Measurements from ENCODE around the gene SYT2.
"Not testable (repeated sequence)": the region's sequence is repeated elsewhere in the genome, so short reads cannot be mapped to it uniquely, and the experiment has no call there.

The SYT2 gene

DNA sequence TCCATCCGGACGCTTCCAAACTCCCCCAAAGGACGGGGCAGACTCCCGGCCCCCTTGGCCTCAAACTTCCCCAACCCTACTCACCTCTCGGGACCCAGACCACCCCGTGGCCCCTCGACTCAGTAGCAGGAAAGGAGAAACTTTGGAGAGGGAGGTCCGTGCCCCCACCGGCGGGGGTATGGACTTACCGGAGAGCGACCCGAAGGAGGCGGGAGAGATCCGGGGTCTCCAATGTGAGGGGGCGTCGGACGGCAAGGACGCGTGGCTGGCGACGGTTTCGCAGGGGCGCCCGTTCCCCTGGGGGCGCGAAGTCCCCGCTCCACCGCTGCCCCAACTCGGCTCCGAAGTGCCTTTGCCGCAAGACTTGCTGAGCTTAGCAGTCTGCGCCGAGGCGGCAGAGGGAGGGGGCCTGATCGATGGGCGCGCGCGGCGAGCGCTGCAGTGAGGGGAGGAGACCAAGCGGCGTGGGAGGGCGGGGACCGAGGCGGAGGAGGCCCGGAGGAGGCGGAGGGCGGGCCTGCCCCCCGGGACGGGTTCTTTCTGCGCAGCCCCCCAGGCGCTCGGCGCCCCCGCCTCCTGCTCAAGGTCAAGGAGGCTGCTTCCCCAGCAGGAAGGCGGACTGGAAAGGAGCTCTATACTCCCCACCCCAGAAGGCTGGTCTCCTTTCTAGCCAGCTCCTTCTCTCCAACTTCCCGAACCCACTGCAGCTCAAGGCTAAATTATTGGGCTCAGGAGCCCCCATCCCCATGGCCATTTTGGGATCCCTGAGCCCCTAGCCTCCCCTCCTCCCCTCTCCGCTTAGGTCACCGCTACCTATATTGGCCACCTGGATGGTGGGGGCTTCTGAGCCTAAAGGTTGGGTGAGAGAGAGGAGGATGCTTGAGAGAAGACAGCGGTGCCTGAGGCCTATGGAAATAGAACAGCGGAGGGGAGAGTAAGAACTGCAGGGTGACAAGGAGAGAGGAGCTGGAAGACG lies at the start of gene SYT2:
Gene SYT2, minus strand, starts transcription at position 385 of the 976 bp plus-strand sequence. CDS start 104,682 bp downstream, outside the sequence.
- DNase-seq, result no peak

DNA sequence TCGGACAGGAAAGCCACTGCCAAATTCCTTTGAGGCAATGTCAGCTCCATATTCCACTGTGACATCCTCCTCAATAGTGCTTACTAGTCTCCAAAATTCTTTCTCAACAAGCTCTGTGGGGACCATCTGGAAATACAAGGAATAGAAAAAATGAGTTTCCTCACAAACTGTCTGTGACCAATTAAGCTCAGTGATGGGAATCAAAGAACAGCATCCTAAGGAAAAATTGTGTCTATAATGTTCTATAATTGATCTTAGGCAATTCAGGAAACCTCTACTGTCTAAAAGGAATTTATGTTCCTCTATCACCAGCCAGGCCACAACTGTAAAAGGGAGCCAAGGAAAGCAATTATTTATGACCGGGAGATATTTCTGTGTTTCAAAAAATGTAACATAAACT lies 46.1 kb upstream of the SYT2 start:
- DNase-seq, result no peak

DNA sequence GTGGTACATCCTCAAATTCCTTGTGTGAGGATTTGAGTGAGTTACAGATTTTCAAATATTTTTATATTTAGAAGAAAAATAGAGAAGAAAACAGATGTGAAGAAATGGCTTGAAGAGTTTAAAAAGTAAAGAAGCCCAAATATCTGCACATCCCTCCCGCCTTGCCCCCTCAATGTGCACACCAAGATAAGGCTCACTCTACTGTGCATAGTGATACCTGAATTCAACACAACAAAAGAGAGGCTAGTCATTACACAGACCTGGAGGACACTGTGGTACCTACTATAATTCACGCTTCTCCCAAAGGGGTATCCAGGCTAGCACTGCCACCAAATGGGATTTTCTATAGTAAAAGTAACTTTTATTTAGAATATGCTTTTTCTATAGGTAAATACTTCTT lies 44.0 kb upstream of the SYT2 start:
- no peak for DNase-seq

DNA sequence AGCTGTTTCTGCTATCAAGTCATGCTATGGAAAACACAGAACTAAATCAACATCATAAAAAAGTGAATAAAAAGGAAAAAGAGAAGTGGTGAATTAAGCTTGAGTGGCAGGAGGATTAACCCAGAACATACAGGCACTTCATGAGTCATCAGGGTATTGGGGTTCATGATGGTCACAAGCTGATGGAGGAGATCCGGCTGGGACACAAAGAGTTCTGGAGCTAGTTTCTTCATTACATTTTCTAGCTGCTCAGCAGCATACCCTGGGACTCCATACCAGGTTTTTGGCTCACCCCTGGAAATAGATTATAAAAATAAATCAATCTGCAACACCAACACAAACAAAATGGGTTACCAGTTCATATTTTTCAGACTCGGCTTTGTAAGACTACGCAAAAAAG lies 42.5 kb upstream of the SYT2 start:
- DNase-seq, result no peak

DNA sequence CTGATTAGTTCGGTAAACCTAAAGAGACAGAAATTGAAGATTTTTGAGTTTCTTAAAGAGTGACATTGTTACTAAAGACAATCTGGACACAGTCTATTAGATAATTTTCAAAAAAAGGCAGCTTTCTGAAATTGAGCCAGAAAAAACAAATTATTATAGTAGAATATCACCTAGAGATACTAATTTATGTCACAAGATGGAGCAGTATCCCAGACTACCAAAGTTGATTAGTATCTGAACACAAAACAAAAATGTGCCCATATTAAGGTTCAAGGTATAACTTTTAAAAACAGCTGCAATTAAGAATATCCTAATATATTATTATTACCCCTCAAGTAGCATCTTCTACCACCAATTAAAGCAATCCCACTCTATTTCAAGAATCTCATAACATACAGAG lies 40.5 kb upstream of the SYT2 start:
- no peak for DNase-seq

DNA sequence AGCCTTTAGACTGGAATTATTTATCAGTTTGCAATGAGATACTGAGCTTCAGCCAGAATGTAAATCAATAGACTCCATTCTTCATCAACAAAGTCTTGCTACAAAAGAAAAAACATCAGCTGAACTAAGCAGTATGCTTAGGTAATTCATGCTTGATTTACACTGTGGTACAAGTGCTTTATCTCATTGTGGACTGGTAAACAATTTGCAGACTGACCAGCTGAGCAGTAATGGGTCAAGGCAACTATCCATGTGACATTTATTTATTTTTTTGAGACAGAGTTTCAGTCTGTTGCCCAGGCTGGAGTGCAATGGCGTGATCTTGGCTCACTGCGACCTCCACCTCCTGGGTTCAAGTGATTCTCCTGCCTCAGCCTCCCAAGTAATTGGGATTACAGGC lies 39.8 kb upstream of the SYT2 start:
- DNase-seq, result no peak

DNA sequence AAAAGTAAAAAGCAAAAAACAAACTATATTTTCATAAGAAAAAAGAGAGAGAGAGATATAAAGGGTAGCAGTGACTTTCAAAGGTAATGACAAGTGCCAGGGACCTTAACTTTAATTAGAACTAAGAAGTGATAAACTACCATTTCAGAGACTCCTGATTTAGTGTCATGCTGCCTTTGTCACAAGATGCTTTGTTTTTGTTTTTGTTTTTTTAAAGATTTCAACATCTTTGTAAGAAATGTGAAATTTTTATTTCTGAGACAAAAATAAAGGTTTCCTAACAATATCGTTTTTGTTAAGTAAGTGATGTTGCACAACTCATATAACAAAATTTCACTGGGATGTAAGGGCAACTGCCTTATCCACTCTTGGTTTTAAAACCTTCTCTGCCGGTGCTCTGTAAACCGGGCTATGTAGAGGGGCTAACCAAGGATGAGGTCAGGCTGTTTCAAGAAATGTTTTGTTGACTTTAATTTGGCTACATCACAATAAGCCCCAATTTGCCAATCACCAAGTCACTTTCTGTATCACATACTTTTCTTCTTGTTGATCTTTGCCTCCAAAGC lies 35.2 kb upstream of the SYT2 start:
- DNase-seq, result no peak

DNA sequence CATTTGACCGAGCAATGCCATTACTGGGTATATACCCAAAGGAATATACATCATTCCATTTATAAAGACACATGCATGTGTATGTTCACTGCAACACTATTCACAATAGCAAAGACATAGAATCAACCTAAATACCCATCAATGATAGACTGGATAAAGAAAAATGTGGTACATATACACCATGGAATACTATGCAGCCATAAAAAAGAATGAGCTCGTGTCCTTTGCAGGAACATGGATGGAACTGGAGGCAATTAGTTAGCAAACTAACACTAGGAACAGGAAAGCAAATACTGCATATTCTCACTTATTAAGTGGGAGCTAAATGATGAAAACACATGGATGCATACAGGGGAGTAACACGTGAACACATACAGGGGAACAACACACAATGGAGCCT lies 34.5 kb upstream of the SYT2 start:
- not testable (repeated sequence) for DNase-seq

DNA sequence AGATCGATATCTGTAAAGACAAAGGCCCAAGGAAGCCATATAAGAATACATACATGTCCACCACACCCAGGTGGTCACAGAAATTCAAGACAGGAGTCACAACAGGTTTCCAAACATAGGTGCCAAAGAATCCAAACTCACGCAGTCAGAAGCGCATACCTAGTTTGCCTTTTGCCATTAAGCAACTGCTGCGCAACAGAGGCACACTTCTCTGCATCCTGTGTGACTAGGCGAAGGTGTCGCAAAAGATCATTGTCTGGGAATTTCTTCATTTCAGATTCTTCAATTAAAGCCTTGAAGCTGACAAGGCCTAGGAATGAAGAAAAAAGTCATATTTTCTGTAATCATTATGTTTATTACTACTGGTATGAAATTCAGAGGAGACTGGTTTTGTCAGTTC lies 32.2 kb upstream of the SYT2 start:
- DNase-seq, result no peak

DNA sequence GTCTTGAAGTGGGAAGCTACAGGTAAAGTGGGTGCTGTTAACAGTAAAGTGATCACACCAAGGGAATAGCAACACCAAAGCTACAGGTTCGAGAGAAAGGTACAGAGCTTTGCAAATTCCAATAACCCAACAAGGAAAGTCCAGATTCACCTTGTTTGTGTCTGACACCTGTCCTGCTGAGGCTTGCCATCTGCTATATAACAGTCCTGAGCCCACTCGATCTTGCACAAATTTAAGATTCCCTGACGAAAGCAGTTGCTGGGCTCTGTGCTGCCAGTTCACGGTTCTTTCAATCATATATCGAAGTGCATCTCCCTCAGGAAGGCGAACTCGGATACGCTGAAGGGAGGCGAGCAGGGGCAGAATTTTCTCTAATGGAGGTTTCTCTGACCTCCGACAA lies 23.0 kb upstream of the SYT2 start:
- DNase-seq, result no peak

DNA sequence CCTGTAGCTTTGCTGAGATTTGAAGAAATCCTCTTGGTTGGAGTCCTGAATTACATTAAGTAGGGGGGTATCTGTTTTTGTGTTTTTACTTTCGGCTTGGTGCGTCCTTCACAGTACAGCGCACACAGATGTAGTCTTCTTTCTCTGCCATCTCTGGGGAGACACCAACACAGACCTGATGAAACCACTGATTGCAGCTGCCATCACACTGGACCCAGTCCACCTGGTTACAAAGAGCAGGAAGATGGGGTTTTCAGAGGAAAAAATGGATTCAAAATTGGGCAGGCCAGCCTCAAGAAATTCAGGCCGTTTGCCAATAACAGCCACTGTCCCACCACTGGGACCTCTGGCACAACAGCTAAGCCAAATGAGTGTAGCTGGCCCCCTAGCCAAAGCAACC lies 18.7 kb upstream of the SYT2 start:
- no peak for DNase-seq

DNA sequence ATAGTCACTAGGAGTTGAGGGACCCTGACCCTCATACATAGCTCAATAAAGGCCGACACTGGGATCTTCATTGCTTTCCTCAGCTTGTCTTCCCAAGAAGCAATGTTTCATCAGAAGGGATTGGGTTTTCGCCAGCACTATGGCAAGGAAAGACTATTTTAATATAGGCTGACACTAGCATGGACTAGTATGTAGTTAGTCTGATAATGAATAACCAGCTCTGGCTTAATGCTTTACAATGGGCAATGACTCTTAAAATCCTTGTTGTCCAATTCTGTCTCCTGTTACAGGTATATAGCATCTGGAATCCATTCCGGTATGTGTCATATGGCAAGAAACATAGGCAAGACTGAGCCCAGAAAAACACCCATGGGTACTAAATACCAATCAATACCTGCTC lies 15.3 kb upstream of the SYT2 start:
- DNase-seq, result no peak

DNA sequence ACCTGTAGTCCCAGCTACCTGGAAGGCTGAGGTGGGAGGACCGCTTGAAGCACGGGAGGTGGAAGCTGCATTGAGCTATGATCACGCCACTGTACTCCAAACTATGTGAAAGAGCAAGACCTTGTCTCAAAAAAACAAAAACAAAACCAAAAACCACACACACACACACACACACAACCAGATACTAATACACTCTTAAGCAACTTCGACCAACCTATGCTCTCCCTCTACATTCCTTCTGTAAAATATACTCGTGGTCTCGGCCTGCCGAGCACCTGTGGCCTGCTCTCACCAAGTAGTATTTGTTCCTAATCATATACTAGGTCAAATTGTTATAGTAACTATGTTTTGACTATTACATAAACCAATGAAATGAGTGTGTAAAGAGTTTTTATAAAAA lies 13.5 kb upstream of the SYT2 start:
- DNase-seq, result no peak

DNA sequence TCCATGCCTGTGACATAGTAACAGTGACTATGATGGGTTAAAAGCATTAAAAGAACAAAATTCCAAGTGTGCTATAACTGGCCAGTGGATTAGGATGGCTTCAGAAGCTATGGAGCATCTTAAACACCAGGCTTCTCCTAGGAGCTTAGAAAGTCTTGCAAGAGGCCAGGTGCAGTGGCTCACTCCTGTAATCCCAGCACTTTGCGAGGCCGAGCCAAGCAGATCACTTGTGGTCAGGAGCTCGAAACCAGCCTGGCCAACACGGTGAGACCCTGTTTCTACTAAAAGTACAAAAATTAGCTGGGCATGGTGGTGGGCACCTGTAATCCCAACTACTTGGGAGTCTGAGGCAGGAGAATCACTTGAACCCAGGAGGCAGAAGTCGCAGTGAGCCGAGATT lies 12.8 kb upstream of the SYT2 start:
- not testable (repeated sequence) for DNase-seq

DNA sequence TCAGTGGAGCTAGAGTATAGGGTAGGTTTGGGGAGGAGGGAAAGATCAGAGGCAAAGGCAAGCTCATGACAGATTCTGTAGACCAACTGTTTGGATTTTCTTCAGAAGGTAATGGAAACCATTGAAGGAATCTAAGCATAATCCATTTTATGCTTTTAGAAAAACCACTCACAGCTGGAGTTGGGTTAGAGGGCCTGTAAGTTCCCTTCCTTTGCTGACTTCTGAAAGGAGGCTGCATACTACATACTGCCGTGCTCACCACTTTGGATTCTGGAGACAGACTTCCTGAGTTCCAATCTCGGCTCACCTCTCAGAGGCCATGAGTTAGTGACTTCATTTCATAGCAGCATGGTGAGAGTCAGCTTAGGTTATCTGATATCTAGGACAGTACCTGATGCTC lies 6.4 kb upstream of the SYT2 start:
- DNase-seq, result no peak

DNA sequence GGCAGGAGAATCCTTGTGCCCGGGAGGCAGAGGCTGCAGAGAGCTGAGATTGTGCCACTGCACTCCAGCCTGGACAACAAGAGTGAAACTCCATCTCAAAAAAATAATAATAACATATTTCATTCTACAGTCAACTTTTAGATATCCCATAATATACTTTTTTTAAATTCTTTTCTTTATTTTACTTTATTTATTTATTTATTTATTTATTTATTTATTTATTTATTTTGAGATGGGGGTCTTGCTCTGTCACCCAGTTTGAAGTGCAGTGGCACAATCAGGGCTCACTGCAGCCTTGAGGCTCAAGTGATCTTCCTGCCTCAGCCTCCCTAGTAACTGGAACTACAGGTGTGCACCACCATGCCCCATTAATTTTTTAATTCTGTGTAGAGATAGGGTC lies 3.9 kb upstream of the SYT2 start:
- not testable (repeated sequence) for DNase-seq

DNA sequence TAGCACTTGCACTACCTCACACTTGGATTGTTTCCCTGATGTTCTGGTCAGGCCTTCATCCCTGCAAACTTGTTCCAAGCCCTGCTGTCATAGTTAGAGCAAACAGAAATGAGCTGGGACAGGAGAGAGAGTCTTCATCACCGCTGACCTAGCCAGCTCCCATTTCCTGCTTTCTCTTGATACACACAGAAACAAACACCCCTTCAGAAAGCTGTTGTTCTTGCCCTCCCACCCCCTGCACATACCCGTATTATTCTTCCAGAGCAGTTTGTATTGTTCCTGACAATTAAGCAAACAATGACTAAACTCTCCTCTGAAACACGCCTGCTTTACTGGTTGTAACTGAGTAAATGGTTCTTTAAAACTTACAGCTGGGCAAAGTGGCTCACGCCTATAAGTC lies 2.9 kb upstream of the SYT2 start:
- DNase-seq, result no peak

DNA sequence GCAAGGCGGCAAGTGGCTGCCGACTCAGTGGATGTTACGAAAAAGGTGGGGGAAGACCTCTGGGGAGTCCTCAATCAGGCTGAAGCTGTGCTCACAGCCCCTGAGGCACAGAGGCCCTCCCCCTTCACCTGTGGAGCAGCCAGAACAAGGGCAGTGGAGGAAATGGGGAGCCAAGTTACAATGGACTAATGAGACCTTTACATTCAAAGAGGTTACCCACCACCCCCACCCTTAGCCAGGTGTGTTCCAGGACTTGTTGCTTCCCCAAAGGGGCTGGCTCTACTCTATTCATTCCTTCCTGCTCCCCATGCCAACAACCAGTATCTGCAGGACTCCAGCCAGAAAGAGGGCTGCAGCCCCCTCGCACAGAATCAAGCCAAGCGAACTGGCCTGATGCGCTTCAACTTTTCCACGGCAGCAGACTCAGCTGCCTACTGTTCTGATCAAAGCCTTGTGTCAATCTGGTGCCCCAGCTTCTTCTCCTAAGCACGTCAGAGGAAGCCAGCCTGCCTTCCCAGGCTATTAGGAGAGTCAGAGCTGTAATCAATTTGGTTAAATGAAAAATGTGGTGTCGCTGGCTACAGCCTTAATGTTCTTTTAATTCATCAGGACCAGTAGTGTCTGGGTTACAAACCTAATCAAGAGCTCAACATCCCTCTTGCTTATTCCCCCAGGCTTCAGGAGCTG lies 1.8 kb upstream of the SYT2 start:
- no peak for DNase-seq

DNA sequence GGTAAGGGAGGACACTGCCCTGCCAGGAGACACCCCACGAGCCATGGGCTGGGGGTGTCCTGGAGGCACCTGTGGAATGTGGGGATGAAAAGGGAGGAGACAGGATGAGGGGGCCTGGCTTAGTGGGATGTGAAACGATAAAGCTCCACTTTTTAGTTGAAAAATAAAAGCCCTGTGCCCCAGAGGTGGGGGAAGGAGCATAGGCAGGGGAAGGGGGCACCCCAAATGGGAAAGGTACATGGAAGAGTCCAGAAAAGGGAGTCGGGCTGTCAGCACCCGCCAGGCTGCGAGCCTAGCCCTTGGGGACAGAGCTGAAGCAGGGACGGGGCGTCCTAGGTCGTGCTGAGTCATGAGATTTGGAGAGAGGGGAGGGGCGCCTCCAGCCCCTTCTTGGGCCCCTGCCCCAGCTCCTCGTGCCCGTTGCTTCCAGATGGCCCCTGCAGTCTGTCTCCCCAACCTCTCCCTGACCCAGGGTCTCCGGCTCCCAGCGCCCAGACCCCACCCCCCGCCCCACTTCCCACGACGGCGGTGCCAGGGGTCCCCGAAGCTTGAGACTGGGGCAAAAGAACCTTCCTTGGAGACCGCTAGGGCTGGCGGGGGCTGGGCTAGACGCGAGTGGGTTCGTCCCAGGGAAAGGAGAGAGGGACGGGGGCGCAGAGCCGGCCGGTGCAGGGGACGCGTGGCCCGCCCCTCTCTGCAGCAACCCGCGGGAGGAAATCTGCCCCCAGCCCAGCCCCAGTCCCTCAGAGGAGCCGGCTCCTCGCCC lies 795 bp downstream of the SYT2 start:
- DNase-seq, result no peak

DNA sequence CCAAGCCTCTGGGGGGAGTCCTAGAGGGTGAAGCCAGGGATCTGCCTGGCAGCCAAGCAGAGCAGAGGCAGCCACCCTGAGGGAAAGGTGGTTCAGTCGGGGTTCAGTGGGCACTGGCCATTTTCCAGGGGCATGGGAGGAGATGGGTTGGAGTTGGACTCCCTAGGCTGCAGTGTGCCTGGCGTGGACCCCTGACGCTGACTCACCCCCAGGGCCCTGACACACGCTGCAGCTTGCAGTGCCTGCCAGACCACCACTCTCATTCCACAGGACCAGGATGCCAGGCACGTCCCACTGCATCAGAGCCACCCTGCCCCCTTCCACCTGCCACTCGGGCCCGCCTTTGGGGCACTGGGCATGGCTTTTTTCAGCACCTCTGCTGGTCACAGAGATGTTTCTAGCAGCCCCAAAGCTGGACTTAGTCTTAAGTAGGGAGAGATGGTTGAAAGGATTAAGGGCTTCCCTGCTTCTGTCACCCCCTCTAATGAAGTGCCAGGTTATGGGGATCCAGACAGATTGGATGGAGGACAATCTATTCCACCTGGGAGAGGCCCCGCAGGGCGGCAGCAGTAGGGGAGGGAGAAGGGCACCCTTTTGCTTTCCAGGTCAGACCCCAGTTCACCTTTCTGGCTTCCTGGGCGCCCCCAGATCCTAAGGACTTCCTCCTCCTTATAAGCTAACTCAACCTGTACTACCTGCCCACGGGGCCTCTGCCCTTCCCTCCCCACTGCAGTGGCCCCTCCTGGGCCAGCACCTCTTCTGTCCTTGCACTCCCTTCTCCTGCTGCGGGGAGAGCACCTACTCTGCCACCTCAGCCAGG lies 1.6 kb downstream of the SYT2 start:
- DNase-seq, result no peak

DNA sequence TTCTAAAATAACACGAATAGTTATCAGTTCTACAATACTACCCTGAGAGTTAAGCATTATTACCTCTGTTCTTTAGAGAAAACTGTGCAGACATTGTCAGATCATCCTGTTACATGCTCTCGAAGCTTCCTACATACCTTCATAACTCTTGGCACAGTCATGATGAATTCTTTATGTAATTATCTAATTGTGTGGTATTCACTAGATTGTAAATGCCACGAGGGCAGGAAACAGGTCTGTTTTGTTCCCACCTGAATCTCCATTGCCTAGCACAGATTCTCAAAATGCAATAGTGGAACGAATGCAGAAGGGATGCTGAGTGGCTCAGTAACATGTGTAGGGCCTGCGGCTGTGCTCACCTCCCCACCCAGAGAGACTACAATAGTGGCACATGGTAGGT lies 3.4 kb downstream of the SYT2 start:
- no peak for DNase-seq

DNA sequence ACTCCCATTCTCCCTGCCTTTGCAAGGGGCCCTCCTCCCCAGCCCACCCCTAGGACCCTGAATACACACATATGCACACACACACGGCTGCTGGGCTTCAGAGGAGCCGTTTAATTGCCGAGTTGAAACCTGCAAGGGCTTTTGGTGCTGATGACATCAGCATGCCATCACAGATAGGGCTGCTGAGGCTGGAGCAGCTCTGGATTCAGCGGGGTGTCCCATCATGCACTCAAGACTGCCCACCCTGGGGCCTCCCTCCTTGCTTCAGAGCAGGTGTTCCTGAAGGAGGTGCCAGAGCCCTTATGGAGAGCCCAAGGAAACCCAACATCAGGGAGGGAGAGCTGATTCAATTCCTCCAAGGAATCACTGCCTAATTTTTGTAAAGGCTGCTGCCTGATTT lies 5.7 kb downstream of the SYT2 start:
- DNase-seq, result no peak
